Right lobe of liver (tissue), 6 donors: Measurements from ENCODE around the gene B3GAT2. TPM values are rescaled to one million over a fixed set of nuclear protein-coding genes. Genes with fewer than 3 reads are reported as not detected.
A peak's percentile ranks its signal among the peaks of the same experiment; 100 is the strongest.

Experiments used
- ATAC-seq, 4 donors: fragments of 200-7000 bp; cut with Tn5 transposase; one replicate each; pipeline ENCODE4 v1.9.1; 2020; ENCODE audit warnings: mild to moderate bottlenecking in 4 of 4, moderate library complexity in 4 of 4
- DNase-seq, 3 donors: peaks; one replicate each; pipeline ENCODE4 v3.0.0-alpha.2; 2020
- H3K27ac ChIP-seq, 3 donors: fragments of 200-600 bp; one replicate each; pipeline ENCODE4 v1.8.0; 2022
- H3K27me3 ChIP-seq, 2 donors: fragments of 200-600 bp; one replicate each; pipeline ENCODE4 v1.8.0; 2022
- H3K36me3 ChIP-seq, 4 donors: fragments of 200-600 bp; sonication (generic) in 1 of 4; one replicate each; pipeline versions ENCODE4 v1.5.1 to v1.8.0; 2017 to 2022; ENCODE audit warnings: control low read depth in 1 of 4
- H3K4me1 ChIP-seq, 4 donors: fragments of 200-600 bp; sonication (generic) in 1 of 4; one replicate each; pipeline versions ENCODE4 v1.5.1 to v1.8.0; 2017 to 2022; ENCODE audit warnings: control low read depth in 1 of 4
- H3K4me3 ChIP-seq, 3 donors: fragments of 200-600 bp; one replicate each; pipeline ENCODE4 v1.8.0; 2022
- H3K9me3 ChIP-seq, 4 donors: fragments of 200-600 bp; sonication (generic) in 1 of 4; one replicate each; pipeline versions ENCODE4 v1.5.1 to v1.8.0; 2017 to 2022; ENCODE audit warnings: control low read depth in 1 of 4
- POLR2A ChIP-seq: fragments of 450-650 bp; IDR thresholded peaks from one replicate; pipeline ENCODE4 v1.6.1; 2017; ENCODE audit warnings: antibody characterized with exemption, mild to moderate bottlenecking
- WGBS: methylation state at CpG from one replicate; pipeline ENCODE4 v1.1.6; 2018; ENCODE audit warnings: low coverage, low lambda C conversion rate; ENCODE audit not compliant: insufficient coverage; ENCODE audit errors: missing lambda C conversion rate; 5-methylcytosine and 5-hydroxymethylcytosine counted together
- intact Hi-C, 2 donors: fragments of 100-400 bp; cut with DNase I; formaldehyde crosslinking; loops; one replicate each; pipeline versions ENCODE4 v1.11.2 to v1.14.1; 2022
- total RNA-seq, 6 experiments: library from RNA; depleted of rRNA in 2 of 6; stranded (reverse); fragments of >200 nt in 2 of 6; fragmentation: NEBNext Ultra II Directional in 3 of 6; extraction: Animal tissue kit (Norgen Biotek cat#: 25700) in 3 of 6; gene quantifications; one replicate each; pipeline versions ENCODE4 v1.1.0 to v1.2.4, GENCODE V29; 2016 to 2023
- TF ChIP-seq, protein P1 (sequence below), 4 donors: fragments of 200-600 bp in 3 of 4; fragments of 450-650 bp in 1 of 4; IDR thresholded peaks; one replicate each; pipeline versions ENCODE4 v1.5.1 to v1.8.0; 2016 to 2022; ENCODE audit warnings: antibody characterized with exemption in 4 of 4, mild to moderate bottlenecking in 2 of 4
- donor health status: DM: no; HTN: yes; CAD: no.
- donor health status: DM: no; HTN: no; CAD: no.
- donor health status: DM: no; HTN: no; CAD: no.
- donor health status: DM: no; HTN: yes; CAD: no.
- donor health status: DM: no; HTN: yes; CAD: no.

B3GAT2 gene
- total RNA-seq, 6 experiments from 2014 or later = 0.04 TPM; not detected in 5

DNA sequence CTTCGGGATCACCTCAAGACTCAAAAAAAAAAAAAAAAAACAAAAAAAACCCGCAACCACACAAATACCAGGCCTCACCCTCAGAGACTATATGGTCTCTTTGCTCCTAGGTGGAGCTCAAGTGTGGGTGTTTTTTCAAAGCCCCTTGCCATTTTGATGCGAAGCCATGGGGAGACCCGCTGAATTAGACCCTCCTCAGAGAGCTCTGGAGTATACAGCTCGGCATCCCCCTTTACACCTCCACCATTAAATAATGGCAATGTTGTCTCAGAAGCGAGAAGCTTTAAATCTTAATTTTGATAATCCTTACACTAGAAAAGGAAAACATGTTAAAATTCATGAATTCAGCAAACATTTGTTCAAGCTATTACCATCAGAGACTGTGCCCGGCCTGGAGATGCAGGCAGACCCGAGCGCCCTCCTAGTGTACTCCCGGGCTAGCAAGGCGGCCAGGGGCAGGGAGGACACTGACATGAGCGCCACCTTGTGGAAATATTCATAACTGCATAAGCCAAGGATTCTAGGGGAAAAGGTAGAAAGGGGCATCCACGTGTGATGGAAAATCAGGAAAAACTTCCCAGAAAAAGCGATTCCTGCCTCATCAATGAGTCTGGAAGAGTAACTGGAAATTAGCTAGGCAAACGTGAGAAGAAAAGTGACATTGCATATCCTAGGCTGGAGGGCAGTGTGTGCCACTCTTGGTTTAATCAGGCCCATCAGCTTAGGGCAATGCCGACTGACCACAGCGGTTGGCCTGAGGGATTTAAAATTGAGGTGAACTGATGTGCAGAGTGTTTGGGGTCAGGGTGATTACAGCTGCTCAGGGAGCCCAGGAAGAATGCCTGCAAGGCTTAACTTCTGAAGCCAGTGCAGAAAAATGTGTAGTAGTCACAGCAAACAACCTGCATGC is 72.5 kb downstream of the B3GAT2 start:
- ATAC-seq (peak; percentile 94 to 99 (median 96)), DNase-seq (peak; percentile 59 to 67 (median 60))
- Histone ChIP-seq H3K27me3 (no peaks in the 10 kb centered on the region), H3K36me3 (no peaks in the 10 kb centered on the region), H3K4me1 (no peaks in the 10 kb centered on the region), H3K9me3 (no peaks in the 10 kb centered on the region), H3K27ac (no peak overlapping the region), H3K4me3 (no peak overlapping the region)
- TF ChIP-seq, protein P1, sequence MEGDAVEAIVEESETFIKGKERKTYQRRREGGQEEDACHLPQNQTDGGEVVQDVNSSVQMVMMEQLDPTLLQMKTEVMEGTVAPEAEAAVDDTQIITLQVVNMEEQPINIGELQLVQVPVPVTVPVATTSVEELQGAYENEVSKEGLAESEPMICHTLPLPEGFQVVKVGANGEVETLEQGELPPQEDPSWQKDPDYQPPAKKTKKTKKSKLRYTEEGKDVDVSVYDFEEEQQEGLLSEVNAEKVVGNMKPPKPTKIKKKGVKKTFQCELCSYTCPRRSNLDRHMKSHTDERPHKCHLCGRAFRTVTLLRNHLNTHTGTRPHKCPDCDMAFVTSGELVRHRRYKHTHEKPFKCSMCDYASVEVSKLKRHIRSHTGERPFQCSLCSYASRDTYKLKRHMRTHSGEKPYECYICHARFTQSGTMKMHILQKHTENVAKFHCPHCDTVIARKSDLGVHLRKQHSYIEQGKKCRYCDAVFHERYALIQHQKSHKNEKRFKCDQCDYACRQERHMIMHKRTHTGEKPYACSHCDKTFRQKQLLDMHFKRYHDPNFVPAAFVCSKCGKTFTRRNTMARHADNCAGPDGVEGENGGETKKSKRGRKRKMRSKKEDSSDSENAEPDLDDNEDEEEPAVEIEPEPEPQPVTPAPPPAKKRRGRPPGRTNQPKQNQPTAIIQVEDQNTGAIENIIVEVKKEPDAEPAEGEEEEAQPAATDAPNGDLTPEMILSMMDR (IDR thresholded peaks at IDR 0.05) = peak; percentile 86 to 95 (median 92)
- TF ChIP-seq POLR2A = no peak
- WGBS = 29% methylated on average over 15 of the region's 17 CpGs
- intact Hi-C loops = loop anchor here in 1 of 2 donors (10.0 kb wide), 1 partner anchor 180 kb away; no protein-coding TSS in a partner anchor

DNA sequence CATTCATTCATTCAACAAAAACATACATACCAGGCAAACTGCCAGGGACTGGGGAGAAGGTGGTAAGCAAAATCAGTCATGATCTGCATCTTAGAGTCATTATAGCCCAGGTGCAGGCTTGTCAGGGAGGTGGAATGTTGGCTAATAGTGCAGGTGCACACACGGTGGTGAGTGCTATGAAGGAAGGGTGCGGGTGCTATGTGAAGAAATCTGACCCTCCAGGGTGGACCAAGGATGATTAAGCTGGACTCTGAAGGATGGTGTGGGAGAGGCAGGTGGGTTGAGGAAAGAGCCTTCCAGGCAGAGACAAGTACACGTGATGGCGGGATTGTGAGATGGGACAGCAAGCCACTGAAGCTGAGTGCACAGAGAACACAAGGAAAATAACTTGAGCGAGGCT is 77.4 kb downstream of the B3GAT2 start:
- no peak overlapping the region for H3K27ac ChIP-seq
- H3K4me1 ChIP-seq = no peaks in the 10 kb centered on the region
- intact Hi-C loops = no loop called here
- WGBS = 68% methylated on average over 5 of the region's 5 CpGs
- H3K36me3 ChIP-seq = no peaks in the 10 kb centered on the region
- H3K27me3 ChIP-seq = no peaks in the 10 kb centered on the region
- no peaks in the 10 kb centered on the region for H3K9me3 ChIP-seq
- no peak for TF ChIP-seq POLR2A
- TF ChIP-seq, protein P1 (IDR thresholded peaks at IDR 0.05) = no peak
- no peak for DNase-seq
- no peak for ATAC-seq
- H3K4me3 ChIP-seq = no peak overlapping the region

DNA sequence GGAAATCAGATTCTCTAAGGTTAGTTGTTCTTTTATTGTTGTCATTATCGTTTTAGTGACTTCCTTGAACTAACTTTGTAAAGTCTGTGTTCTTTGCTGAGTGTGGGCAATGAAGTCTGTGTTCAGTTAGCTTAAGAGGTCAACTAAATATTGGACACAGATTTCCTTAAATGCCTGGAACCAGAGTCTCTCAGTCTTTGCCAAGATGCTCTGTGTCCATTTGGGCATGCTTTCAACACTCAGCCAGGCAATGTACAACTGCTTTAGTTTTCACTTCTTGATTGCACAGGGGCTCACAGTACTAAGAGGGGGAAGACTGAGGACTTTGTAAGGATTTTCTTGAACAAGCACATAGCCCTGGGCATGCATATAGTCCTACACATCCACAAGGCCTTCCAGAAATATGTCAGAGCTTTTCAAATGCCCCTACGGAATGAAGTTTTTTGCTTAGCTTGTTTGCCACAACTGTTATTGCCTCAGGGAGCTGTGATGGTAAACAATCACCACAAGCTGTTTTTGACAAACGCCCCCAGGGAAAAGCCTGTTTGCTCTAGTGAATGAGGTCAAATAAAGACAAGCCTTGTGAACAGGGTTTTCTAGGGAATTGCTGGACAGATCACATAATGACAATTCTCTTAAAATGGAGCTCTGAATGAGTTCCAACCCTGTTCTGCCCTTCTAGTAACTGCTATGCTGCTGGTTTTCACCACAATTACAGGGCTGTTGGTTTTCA is 82.5 kb downstream of the B3GAT2 start:
- no peak for TF ChIP-seq POLR2A
- TF ChIP-seq, protein P1 (IDR thresholded peaks at IDR 0.05) = no peak
- Histone ChIP-seq H3K9me3 (peaks cover 0 to 8% (median 2%) of the 10 kb centered on the region in 4 donors), H3K4me1 (no peaks in the 10 kb centered on the region), H3K27ac (no peak overlapping the region), H3K4me3 (no peak overlapping the region), H3K27me3 (no peaks in the 10 kb centered on the region), H3K36me3 (no peaks in the 10 kb centered on the region)
- no peak for DNase-seq
- ATAC-seq = no peak
- intact Hi-C loops = no loop called here
- 26% methylated on average over 3 of the region's 3 CpGs for whole genome bisulfite sequencing

DNA sequence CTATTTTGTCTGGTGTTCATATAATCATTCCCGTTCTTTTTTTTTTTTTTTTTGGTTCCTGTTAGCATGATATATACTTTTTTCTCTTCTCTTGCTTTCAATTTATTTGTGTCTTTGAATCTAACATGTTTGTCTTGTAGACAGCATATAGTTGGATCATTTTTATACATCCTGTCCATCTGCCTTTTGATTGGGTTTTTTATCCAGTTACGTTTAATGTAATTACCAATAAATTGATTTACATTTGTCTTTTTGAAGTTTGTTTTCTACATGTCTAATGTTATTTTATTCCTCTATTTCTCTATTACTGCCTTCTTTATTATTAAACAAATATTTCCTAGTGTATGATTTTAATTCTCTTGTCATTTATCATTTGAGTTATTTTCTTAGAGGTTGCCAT is 84.4 kb downstream of the B3GAT2 start:
- no peak for DNase-seq
- Histone ChIP-seq H3K36me3 (no peaks in the 10 kb centered on the region), H3K27me3 (no peaks in the 10 kb centered on the region), H3K9me3 (peaks cover 0 to 8% (median 2%) of the 10 kb centered on the region in 4 donors), H3K27ac (no peak overlapping the region), H3K4me3 (no peak overlapping the region), H3K4me1 (no peaks in the 10 kb centered on the region)
- no peak for TF ChIP-seq POLR2A
- TF ChIP-seq, protein P1 (IDR thresholded peaks at IDR 0.05) = no peak
- intact Hi-C loops = no loop called here
- ATAC-seq = no peak
- WGBS = 96% methylated on average over 2 of the region's 2 CpGs
